ENCODE results near the gene OTOGL.

DNA sequence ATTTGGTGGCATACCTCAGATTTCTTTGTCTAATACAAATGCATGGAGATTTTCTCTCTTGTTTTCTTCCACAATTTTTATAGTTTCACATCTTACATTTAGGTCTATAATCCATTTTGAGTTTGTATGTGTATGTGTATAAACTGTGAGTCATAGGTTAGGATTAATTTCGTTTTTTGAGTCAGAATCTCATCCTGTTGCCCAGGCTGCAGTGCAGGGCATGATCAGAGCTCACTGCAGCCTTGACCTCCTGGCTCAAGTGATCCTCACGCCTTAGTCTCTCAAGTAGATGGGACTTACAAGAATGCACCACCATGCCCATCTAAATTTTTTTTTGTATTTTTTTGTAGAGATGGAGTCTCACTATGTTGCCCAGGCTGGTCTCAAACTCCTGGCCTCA, 71.6 kb downstream of the OTOGL start:
- no peak for TF ChIP-seq CTCF (IDR thresholded peaks at IDR 0.05)
- TF ChIP-seq POLR2A (IDR thresholded peaks at IDR 0.05): no peak

Measured in breast epithelium (tissue), 3 donors.